ENCODE measurements around the gene GCSAM. TPM values are rescaled to one million over a fixed set of nuclear protein-coding genes. Genes with fewer than 3 reads are reported as not detected.

Gene GCSAM
- total and polyA plus RNA-seq, 2 donors (not counting 3 experiments of a cell fraction or from before 2014, with no cell fraction given): not detected

- intact Hi-C loops (cut with micrococcal nuclease): no loop called here
- H3K36me3 ChIP-seq (ENCODE audit: control insufficient read depth in 2 of 2, extremely low read depth in 1 of 2, insufficient read depth in 2 of 2, low read length in 2 of 2): no peaks in the 10 kb centered on the region
- H3K27me3 ChIP-seq (ENCODE audit: control insufficient read depth in 2 of 2, insufficient read depth in 2 of 2, low read length in 2 of 2): no peaks in the 10 kb centered on the region
- H3K9me3 ChIP-seq (replicated peaks; ENCODE audit: control insufficient read depth, insufficient read depth, low read length): no peaks in the 10 kb centered on the region
- POLR2A ChIA-PET: no interaction called here
- no peak overlapping the region for H3K9ac ChIP-seq (replicated peaks; ENCODE audit: extremely low read depth, insufficient read depth, low read length)
- peak; percentile 17 for DNase-seq (ENCODE audit: low read depth, low spot score)
- H3K4me1 ChIP-seq (ENCODE audit: control insufficient read depth, extremely low read depth, insufficient read depth, low read length): peaks cover under 1% of the 10 kb centered on the region
- H3K4me2 ChIP-seq (ENCODE audit: insufficient read depth, low read length): no peak overlapping the region
- no peak for FAIRE-seq
- H3K4me3 ChIP-seq (replicated peaks in 1 of 3; ENCODE audit: insufficient read depth in 1 of 3, low read depth in 1 of 3, low read length in 3 of 3): no peak overlapping the region
- TF ChIP-seq CTCF (IDR thresholded peaks at IDR 0.05; ENCODE audit: extremely low read depth in 1 of 2, insufficient read depth in 1 of 2, low read depth in 1 of 2, low read length in 2 of 2): no peak
- no peak for TF ChIP-seq MAX (IDR thresholded peaks at IDR 0.05; ENCODE audit: insufficient read depth, insufficient read length)
- TF ChIP-seq MYC (IDR thresholded peaks at IDR 0.05; ENCODE audit: low read depth, low read length): no peak
- TF ChIP-seq POLR2A (IDR thresholded peaks at IDR 0.05; ENCODE audit: low read depth, low read length): no peak
- TF ChIP-seq GATA2 (IDR thresholded peaks at IDR 0.05; ENCODE audit: insufficient read depth, insufficient read length, low read depth, low read length): no peak
- TF ChIP-seq EZH2 (IDR thresholded peaks at IDR 0.05; ENCODE audit: borderline replicate concordance, low read depth, low read length, severe bottlenecking): no peak
- no peak for TF ChIP-seq FOS (IDR thresholded peaks at IDR 0.05; ENCODE audit: borderline replicate concordance, insufficient read depth, low read length)
- no peak for TF ChIP-seq JUN (IDR thresholded peaks at IDR 0.05; ENCODE audit: borderline replicate concordance, insufficient read depth, insufficient read length, low read depth)
- no peak for TF ChIP-seq POLR2AphosphoS5 (IDR thresholded peaks at IDR 0.05; ENCODE audit: insufficient read depth, low read depth, low read length)
- dilution Hi-C loops (cut with MboI; ENCODE audit: extremely low pct_ligation_motif_present, low sequenced_read_pairs): no loop called here
- BruUV-seq (replicated peaks): no TSS peak
- no peaks in the 10 kb centered on the region for H3K9me1 ChIP-seq (replicated peaks; ENCODE audit: control insufficient read depth, extremely low read depth, insufficient read depth, low read length)
- no peaks in the 10 kb centered on the region for H3K79me2 ChIP-seq (ENCODE audit: control insufficient read depth, insufficient read depth, low read length)
- H3K27ac ChIP-seq (ENCODE audit: insufficient read depth, low read depth, low read length): no peak overlapping the region
- no peak overlapping the region for H2AFZ ChIP-seq (ENCODE audit: low read depth, low read length)
- CTCF ChIA-PET: interaction anchor here (1.1 kb wide), 1 partner anchor 10 kb away, joined by 6 read pairs; no protein-coding TSS in a partner anchor
- no peaks in the 10 kb centered on the region for H4K20me1 ChIP-seq (replicated peaks; ENCODE audit: control insufficient read depth, extremely low read depth, insufficient read depth, low read length)
These were observed 11.2 kb downstream of the GCSAM start for GRCh38 chr3:112121577-112122547.

Data from endothelial cell of umbilical vein (primary cell).